Effector memory CD8-positive, alpha-beta T cell (primary cell): ENCODE results near the gene EXOSC9.

ENCODE experiments used
- ATAC-seq: fragments of 150-1000 bp; cut with Tn5 transposase; replicated peaks from 2 replicates; pipeline ENCODE4 v1.10.0; 2021; ENCODE audit warnings: mild to moderate bottlenecking, moderate library complexity
- DNase-seq, 3 experiments: peaks; one replicate each; pipeline ENCODE4 v3.0.0; 2021
- H3K27ac Mint-ChIP-seq, 2 donors: one replicate each; pipeline ENCODE4 v1.8.0; 2022; ENCODE audit warnings: mild to moderate bottlenecking in 2 of 2, mixed read lengths in 2 of 2, moderate library complexity in 2 of 2
- H3K27me3 Mint-ChIP-seq, 2 donors: one replicate each; pipeline ENCODE4 v1.8.0; 2022; ENCODE audit warnings: mixed read lengths in 2 of 2
- H3K36me3 Mint-ChIP-seq: one replicate; pipeline ENCODE4 v1.8.0; 2022; ENCODE audit warnings: mild to moderate bottlenecking, moderate library complexity, mixed read lengths; ENCODE audit not compliant: insufficient read depth
- H3K4me1 Mint-ChIP-seq, 2 donors: one replicate each; pipeline ENCODE4 v1.8.0; 2022; ENCODE audit warnings: low read depth in 2 of 2, mixed read lengths in 2 of 2
- H3K4me3 Mint-ChIP-seq, 2 donors: one replicate each; pipeline ENCODE4 v1.8.0; 2022; ENCODE audit warnings: mild to moderate bottlenecking in 2 of 2, mixed read lengths in 2 of 2, moderate library complexity in 2 of 2
- H3K9me3 Mint-ChIP-seq, 2 donors: one replicate each; pipeline ENCODE4 v1.8.0; 2022; ENCODE audit warnings: mixed read lengths in 2 of 2

EXOSC9 gene

GRCh38 chr4:121792966-121793365 lies 8.2 kb upstream of the EXOSC9 start:
- H3K27me3 Mint-ChIP-seq = peaks cover 15 to 35% of the 10 kb centered on the region in 2 donors
- H3K9me3 Mint-ChIP-seq = no peaks in the 10 kb centered on the region

GRCh38 chr4:121794505-121795188 lies 6.5 kb upstream of the EXOSC9 start:
- no peak overlapping the region for H3K4me3 Mint-ChIP-seq
- ATAC-seq (no peak), DNase-seq (no peak)
- peaks cover 5 to 10% of the 10 kb centered on the region in 2 donors for H3K4me1 Mint-ChIP-seq
- H3K36me3 Mint-ChIP-seq = no peaks in the 10 kb centered on the region
- H3K27me3 Mint-ChIP-seq = peaks cover 0 to 19% of the 10 kb centered on the region in 2 donors
- H3K9me3 Mint-ChIP-seq = no peaks in the 10 kb centered on the region
- peak overlapping the region in 1 of 2 donors; percentile 41 for H3K27ac Mint-ChIP-seq

More at GRCh38 chr4:121792966-121793365, 8.2 kb upstream of the EXOSC9 start:
- no peak overlapping the region for H3K4me3 Mint-ChIP-seq
- no peak for DNase-seq
- H3K36me3 Mint-ChIP-seq = no peaks in the 10 kb centered on the region
- H3K4me1 Mint-ChIP-seq = peaks cover 5 to 8% of the 10 kb centered on the region in 2 donors
- no peak overlapping the region for H3K27ac Mint-ChIP-seq
- ATAC-seq = no peak

- peaks cover 10% of the 10 kb centered on the region for H3K36me3 Mint-ChIP-seq
- no peak overlapping the region for H3K4me3 Mint-ChIP-seq
- ATAC-seq = no peak
- H3K27ac Mint-ChIP-seq = peak overlapping the region in 1 of 2 donors; percentile 72
- H3K27me3 Mint-ChIP-seq = peaks cover 0 to 8% of the 10 kb centered on the region in 2 donors
- H3K4me1 Mint-ChIP-seq = peaks cover 13 to 23% of the 10 kb centered on the region in 2 donors
- H3K9me3 Mint-ChIP-seq = no peaks in the 10 kb centered on the region
- DNase-seq = no peak
Observed at GRCh38 chr4:121796283-121796682, 4.8 kb upstream of the EXOSC9 start.

- DNase-seq (no peak), ATAC-seq (no peak)
- H3K4me3 Mint-ChIP-seq = peak overlapping the region; percentile 26 to 87
- H3K9me3 Mint-ChIP-seq = no peaks in the 10 kb centered on the region
- H3K36me3 Mint-ChIP-seq = peaks cover 30% of the 10 kb centered on the region
- peaks cover 20 to 32% of the 10 kb centered on the region in 2 donors for H3K4me1 Mint-ChIP-seq
- H3K27ac Mint-ChIP-seq = peak overlapping the region; percentile 96 to 98
- peaks cover 0 to 8% of the 10 kb centered on the region in 2 donors for H3K27me3 Mint-ChIP-seq
Observed at GRCh38 chr4:121799208-121799823, 1.8 kb upstream of the EXOSC9 start.

- Mint-ChIP-seq H3K27ac (peak overlapping the region; percentile 96 to 98), H3K4me3 (peak overlapping the region; percentile 87 to 88), H3K4me1 (peaks cover 20 to 37% of the 10 kb centered on the region in 2 donors), H3K36me3 (peaks cover 36% of the 10 kb centered on the region), H3K27me3 (peaks cover 0 to 2% of the 10 kb centered on the region in 2 donors), H3K9me3 (no peaks in the 10 kb centered on the region)
- ATAC-seq (no peak), DNase-seq (no peak)
Observed at GRCh38 chr4:121799867-121800501, 1.1 kb upstream of the EXOSC9 start.

GRCh38 chr4:121800638-121800960 lies 524 bp upstream of the EXOSC9 start:
- H3K4me1 Mint-ChIP-seq = peaks cover 18 to 33% of the 10 kb centered on the region in 2 donors
- H3K27ac Mint-ChIP-seq = peak overlapping the region; percentile 96 to 98
- H3K36me3 Mint-ChIP-seq = peaks cover 42% of the 10 kb centered on the region
- peak overlapping the region; percentile 87 to 88 for H3K4me3 Mint-ChIP-seq
- no peaks in the 10 kb centered on the region for H3K9me3 Mint-ChIP-seq
- no peak for DNase-seq
- peak; percentile 40 for ATAC-seq
- H3K27me3 Mint-ChIP-seq = no peaks in the 10 kb centered on the region

- peaks cover 53% of the 10 kb centered on the region for H3K36me3 Mint-ChIP-seq
- peak overlapping the region; percentile 96 to 98 for H3K27ac Mint-ChIP-seq
- ATAC-seq (no peak), DNase-seq (no peak)
- H3K27me3 Mint-ChIP-seq = no peaks in the 10 kb centered on the region
- peaks cover 17 to 28% of the 10 kb centered on the region in 2 donors for H3K4me1 Mint-ChIP-seq
- H3K9me3 Mint-ChIP-seq = no peaks in the 10 kb centered on the region
- peak overlapping the region; percentile 87 to 88 for H3K4me3 Mint-ChIP-seq
Observed at GRCh38 chr4:121801715-121802075, 572 bp downstream of the EXOSC9 start.

- Mint-ChIP-seq H3K9me3 (no peaks in the 10 kb centered on the region), H3K27ac (no peak overlapping the region), H3K4me1 (peaks cover 10 to 27% of the 10 kb centered on the region in 2 donors), H3K36me3 (peaks cover 85% of the 10 kb centered on the region), H3K27me3 (no peaks in the 10 kb centered on the region), H3K4me3 (no peak overlapping the region)
- ATAC-seq (no peak), DNase-seq (no peak)
Observed at GRCh38 chr4:121806411-121806810, 5.3 kb downstream of the EXOSC9 start.

- ATAC-seq = peak; percentile 81
- no peak overlapping the region for H3K27ac Mint-ChIP-seq
- H3K9me3 Mint-ChIP-seq = no peaks in the 10 kb centered on the region
- no peaks in the 10 kb centered on the region for H3K27me3 Mint-ChIP-seq
- H3K36me3 Mint-ChIP-seq = peaks cover 84% of the 10 kb centered on the region
- no peak overlapping the region for H3K4me3 Mint-ChIP-seq
- no peak for DNase-seq
- H3K4me1 Mint-ChIP-seq = peaks cover 4 to 17% of the 10 kb centered on the region in 2 donors
Observed at GRCh38 chr4:121811122-121811521, 10.0 kb downstream of the EXOSC9 start.

- H3K4me1 Mint-ChIP-seq = peaks cover 4 to 13% of the 10 kb centered on the region in 2 donors
- H3K4me3 Mint-ChIP-seq = no peak overlapping the region
- H3K27ac Mint-ChIP-seq = peak overlapping the region in 1 of 2 donors; percentile 44
- DNase-seq (no peak), ATAC-seq (no peak)
- peaks cover 71% of the 10 kb centered on the region for H3K36me3 Mint-ChIP-seq
- H3K27me3 Mint-ChIP-seq = no peaks in the 10 kb centered on the region
- no peaks in the 10 kb centered on the region for H3K9me3 Mint-ChIP-seq
Observed at GRCh38 chr4:121814756-121815155, 13.6 kb downstream of the EXOSC9 start.

GRCh38 chr4:121817006-121817405 lies 15.9 kb downstream of the EXOSC9 start:
- Mint-ChIP-seq H3K4me1 (peaks cover 3 to 4% of the 10 kb centered on the region in 2 donors), H3K36me3 (peaks cover 51% of the 10 kb centered on the region), H3K4me3 (no peak overlapping the region), H3K27ac (no peak overlapping the region), H3K27me3 (no peaks in the 10 kb centered on the region), H3K9me3 (no peaks in the 10 kb centered on the region)
- no peak for ATAC-seq
- DNase-seq = no peak

- H3K36me3 Mint-ChIP-seq = peaks cover 47% of the 10 kb centered on the region
Observed at GRCh38 chr4:121817701-121818100, 16.6 kb downstream of the EXOSC9 start.

GRCh38 chr4:121818215-121818614 lies 17.1 kb downstream of the EXOSC9 start:
- Mint-ChIP-seq H3K27me3 (no peaks in the 10 kb centered on the region), H3K36me3 (peaks cover 47% of the 10 kb centered on the region)

More at GRCh38 chr4:121817701-121818100, 16.6 kb downstream of the EXOSC9 start:
- peak overlapping the region; percentile 39 to 70 for H3K27ac Mint-ChIP-seq
- ATAC-seq (no peak), DNase-seq (no peak)
- peaks cover 6 to 9% of the 10 kb centered on the region in 2 donors for H3K4me1 Mint-ChIP-seq
- H3K9me3 Mint-ChIP-seq = no peaks in the 10 kb centered on the region
- H3K27me3 Mint-ChIP-seq = no peaks in the 10 kb centered on the region
- H3K4me3 Mint-ChIP-seq = no peak overlapping the region

More at GRCh38 chr4:121818215-121818614, 17.1 kb downstream of the EXOSC9 start:
- DNase-seq = no peak
- Mint-ChIP-seq H3K4me3 (no peak overlapping the region), H3K9me3 (no peaks in the 10 kb centered on the region), H3K4me1 (peaks cover 8 to 10% of the 10 kb centered on the region in 2 donors), H3K27ac (peak overlapping the region; percentile 39 to 70)
- no peak for ATAC-seq
